ENCODE results near the gene AGPAT4.
A peak's percentile ranks its signal among the peaks of the same experiment; 100 is the strongest.

Gene AGPAT4

DNA sequence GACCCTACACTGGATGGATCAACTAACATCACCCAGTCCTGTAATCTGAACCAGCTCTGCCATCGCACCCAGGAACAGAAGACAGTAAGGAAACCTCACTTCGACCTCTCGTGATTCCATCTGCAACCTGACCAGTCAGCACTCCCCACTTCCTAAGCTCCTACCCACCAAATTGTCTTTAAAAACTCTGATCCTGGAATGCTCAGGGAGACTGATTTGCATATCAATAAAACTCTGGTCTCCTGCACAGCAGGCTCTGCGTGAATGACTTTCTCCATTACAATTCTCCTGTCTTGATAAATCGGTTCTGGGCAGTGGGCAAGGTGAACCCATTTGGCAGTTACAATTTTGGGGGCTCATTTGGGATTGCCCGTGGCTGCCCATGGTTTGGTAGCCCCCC is 18.3 kb upstream of the AGPAT4 start:
- DNase-seq: no peak
- in situ Hi-C loops (cut with MboI; ENCODE audit: low pct_unique_long_range_greater_than_20kb, low sequenced_read_pairs): no loop called here

DNA sequence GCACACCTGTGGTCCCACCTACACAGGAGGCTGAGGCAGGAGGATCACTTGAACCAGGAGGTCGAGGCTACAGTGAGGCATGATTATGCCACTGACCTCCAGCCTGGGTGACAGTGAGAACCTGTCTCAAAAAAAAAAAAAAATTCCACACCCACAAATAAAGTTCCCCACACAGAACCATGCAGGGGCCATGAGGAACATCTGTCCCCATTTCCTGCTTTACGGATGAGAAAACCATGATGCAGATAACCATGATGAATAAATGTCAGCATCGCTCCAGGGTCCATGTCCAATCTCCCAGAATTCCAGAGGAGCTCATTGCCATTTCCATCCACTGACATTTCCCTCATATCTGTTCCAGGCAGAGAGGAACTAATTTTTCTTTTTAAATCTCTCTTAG is 16.9 kb upstream of the AGPAT4 start:
- in situ Hi-C loops (cut with MboI; ENCODE audit: low pct_unique_long_range_greater_than_20kb, low sequenced_read_pairs): no loop called here
- DNase-seq: no peak

DNA sequence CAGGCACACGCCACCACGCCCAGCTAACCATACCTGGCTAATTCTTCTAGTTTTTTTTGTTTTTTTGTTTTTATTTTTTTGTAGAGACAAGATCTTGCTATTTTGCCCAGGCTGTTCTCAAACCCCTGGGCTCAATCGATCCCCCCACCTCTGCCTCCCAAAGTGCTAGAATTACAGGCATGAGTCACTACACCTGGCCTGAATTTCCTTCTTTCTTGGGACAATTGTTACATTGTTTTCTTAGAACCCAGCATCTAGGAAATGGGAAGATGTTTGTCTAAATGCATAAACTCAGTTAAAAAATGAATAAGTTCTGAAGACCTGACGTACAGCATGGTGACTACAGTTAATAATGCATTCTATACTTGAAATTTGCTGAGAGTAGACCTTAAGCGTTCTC is 10.8 kb upstream of the AGPAT4 start:
- in situ Hi-C loops (cut with MboI; ENCODE audit: low pct_unique_long_range_greater_than_20kb, low sequenced_read_pairs): no loop called here
- no peak for DNase-seq

DNA sequence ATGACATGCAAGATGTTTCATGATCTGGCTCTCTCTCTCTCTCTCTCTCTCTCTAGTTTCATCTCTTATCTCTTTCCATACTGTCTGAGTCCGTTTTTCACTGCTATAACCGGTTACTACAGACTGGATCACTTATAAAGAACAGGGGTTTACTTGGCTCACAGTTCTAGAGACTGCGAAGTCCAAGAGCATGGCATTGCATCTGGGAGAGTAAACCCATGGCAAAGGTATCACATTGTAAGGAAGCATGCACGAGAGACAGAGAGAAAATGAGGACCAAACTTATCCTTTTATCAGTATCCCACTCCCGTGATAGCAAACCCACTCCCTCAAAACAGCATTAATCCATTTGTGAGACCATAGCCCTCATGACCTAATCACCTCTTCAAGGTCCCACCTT is 7.2 kb upstream of the AGPAT4 start:
- in situ Hi-C loops (cut with MboI; ENCODE audit: low pct_unique_long_range_greater_than_20kb, low sequenced_read_pairs): no loop called here
- no peak for DNase-seq

DNA sequence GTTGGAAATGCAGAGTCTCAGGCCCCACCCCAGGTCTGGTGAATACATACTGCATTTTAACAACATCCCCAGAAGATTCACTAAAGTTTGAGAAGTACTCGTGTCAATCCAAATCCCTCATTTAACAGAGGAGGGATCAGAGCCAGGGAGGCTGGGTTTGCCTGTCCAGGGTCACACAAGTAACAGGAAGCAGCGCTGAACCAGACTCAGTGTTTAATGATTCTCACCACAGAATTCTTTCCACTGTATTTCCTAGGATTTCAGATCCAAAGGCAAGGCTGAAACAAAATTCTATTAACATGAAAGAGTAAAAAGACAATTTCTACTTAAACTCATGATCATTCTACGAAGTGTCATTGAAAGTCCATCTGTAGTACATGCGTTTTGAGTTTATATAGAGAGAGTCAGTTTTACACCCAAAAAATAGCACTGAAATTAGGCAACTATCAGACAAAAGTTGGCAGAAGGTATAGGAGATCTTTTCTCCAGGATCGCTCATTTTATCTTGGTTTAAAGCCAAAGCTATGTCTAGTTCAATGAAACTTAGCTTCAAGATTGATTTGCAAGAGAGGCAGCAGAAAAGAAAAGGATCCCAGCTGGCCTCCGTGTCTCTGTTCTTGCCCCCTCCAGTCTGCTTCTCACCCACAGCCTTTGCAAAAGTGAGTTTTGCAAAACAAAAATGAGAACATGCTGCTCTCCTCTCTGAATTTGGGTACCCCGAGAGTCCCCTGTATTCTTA is 6.0 kb upstream of the AGPAT4 start:
- DNase-seq: no peak
- in situ Hi-C loops (cut with MboI; ENCODE audit: low pct_unique_long_range_greater_than_20kb, low sequenced_read_pairs): no loop called here

DNA sequence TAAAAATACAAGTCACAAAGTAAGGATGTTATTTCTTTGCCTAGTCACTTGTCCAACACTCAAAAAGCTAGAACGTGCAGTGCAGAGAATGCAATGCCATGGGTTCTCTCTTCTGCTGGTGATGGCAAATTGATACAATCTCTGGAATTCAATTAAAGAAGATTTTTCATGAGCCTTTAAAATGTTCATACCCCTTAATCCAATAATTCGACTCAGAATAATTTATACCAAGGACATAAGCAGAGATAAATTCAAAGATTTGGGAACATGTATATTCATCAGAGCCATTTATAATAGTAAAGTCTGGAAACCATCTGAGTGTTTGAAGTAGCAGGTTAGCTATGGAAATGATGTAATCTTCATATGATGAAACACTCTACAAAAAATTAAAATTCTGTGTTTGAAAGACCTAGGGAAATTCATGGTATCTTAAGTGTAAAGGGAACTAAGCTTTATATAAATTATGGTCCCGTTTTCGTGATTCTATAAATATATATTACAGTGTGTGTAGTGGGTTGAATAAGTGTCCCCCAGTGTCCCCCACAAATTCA is 2.8 kb upstream of the AGPAT4 start:
- no peak for DNase-seq
- in situ Hi-C loops (cut with MboI; ENCODE audit: low pct_unique_long_range_greater_than_20kb, low sequenced_read_pairs): no loop called here

DNA sequence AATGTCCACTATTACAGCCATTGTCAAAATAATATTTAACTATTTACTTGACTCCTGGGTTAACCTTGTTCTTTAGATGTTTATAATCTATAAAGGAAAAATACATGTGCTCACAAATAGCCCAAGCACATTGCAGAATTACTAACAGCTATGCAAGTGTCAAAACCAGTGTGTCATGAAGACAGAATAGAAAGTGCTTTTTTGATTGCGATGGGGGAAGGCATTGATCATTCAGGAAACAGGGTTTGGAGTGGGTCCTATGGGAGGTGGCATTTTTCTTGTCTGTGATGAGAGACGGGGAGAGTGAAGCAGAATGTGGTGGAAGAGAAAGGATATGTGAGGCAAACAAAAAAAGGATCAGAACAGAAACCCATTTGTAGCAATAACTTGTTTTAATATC is 1.0 kb upstream of the AGPAT4 start:
- in situ Hi-C loops (cut with MboI; ENCODE audit: low pct_unique_long_range_greater_than_20kb, low sequenced_read_pairs): no loop called here
- no peak for DNase-seq

DNA sequence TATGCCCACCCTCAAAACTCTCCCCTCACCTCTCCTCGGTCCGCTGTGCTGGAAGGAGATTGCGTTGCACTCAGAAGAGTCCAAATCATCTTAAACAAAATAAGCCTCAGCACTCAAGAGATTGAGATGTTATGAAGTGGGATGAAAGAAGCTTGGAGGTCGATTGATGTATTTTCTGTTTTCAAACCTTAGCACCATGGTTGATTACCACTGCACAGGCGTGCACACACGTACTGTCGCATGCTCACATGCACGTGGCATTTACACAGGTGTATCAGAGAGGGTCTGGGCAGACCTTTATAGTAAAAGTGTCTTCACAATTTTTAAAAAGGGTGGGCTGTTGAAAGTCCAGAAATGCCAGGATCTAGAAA is 612 bp upstream of the AGPAT4 start:
- in situ Hi-C loops (cut with MboI; ENCODE audit: low pct_unique_long_range_greater_than_20kb, low sequenced_read_pairs): no loop called here
- DNase-seq: no peak

DNA sequence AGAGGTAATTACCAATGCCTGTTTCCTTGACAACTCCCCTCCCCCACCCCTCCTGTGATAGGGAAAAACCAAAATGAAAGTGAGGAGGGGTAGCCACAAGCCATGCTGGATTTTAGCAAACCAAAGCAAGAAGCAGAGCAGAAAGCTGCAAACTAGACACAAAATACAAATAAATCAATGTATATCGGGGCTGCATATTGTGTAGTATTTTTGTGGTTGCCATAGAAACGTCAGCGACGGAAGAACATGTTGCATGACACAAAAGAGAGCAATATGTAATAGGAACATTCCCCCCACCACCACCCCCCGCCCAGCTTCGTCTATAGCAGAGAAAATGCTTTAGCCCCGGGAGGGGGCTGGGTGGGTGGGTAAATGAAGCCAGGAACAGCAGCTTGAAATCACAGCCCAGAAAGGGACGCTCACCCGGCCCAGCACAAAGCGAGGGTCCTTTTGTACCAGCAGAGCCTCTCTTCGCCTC is 548 bp downstream of the AGPAT4 start:
- in situ Hi-C loops (cut with MboI; ENCODE audit: low pct_unique_long_range_greater_than_20kb, low sequenced_read_pairs): no loop called here
- DNase-seq: peak; percentile 52

DNA sequence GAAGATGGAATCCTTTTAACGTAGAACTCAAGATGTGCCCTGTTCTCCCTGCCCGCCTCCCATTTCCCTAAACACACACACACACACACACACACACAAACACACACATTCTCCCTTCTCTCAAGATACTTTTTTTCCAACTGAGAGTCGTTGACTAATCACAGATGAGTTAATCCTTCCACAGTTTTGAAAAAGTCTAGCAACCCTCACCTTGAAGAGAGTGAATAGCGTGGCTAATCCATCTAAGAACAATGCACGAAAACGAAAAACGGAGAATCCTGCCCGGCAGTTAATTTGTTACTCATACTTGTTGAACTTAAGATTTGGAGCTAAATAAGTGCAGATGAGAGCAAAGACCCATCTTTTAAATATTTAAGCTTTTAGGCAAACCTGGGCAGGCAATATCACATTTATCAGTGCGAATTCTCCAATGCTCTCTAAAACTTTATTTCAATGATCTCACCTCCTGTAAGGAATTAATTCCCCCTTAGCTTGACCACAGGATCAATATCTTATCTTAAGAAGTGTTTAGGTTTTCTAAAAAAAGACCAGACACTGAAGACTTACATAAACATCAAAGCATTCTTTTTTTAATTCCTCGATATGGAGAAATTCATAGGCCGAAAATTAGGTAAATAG is 1.1 kb downstream of the AGPAT4 start:
- no peak for DNase-seq

DNA sequence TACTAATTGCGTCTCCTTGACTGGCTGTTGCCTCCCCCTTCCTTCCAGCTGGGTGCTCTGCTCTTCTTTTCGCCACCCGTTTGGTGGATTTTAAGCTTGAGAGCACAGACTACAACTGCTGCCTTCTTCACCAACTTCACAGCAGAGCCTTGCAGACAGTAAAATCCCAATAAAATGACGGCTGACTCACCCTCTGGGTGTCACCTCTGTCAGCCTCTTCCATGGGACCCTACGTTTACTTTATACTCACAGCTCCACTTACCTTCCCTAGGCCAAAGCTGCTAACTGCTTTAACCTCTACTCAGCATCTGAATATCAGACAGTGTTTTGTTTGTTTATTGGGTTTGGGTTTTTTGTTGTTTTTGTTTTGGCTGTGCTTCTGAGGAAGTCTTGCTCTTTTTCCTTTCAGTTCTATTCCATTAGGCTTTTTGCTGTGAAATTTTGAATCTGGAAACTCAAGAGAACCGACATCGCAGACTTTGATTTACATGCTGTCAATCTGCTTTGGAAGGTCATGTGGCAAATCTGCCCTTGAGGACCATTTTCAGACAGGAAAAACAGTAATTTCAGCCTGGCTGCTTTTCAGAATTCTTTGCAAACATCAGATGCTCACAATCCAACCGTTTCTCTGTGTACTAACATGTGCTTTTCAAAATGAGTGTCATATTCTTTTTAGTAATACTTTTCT is 2.4 kb downstream of the AGPAT4 start:
- in situ Hi-C loops (cut with MboI; ENCODE audit: low pct_unique_long_range_greater_than_20kb, low sequenced_read_pairs): no loop called here
- DNase-seq: no peak

More for the DNA sequence above, 1.1 kb downstream of the AGPAT4 start:
- in situ Hi-C loops (cut with MboI; ENCODE audit: low pct_unique_long_range_greater_than_20kb, low sequenced_read_pairs): no loop called here

DNA sequence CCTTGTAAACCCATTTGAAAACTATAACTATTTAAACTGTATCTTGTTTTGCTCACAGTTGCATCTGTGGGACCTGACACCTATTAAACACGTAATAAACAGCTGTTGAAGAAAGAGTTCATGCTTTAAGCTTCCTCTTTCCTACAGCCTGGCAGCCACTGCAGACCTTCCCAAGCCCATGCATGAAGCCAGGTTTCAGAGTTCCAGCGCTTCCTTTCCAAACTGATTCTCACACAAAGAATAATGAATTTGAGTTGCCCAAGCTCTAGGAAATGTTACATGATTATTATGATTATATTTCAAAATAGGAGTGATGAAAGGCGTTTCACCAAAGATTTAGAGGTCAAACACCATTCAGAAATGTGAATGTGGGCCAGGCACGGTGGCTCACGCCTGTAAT is 3.7 kb downstream of the AGPAT4 start:
- DNase-seq: peak; percentile 17
- in situ Hi-C loops (cut with MboI; ENCODE audit: low pct_unique_long_range_greater_than_20kb, low sequenced_read_pairs): no loop called here

DNA sequence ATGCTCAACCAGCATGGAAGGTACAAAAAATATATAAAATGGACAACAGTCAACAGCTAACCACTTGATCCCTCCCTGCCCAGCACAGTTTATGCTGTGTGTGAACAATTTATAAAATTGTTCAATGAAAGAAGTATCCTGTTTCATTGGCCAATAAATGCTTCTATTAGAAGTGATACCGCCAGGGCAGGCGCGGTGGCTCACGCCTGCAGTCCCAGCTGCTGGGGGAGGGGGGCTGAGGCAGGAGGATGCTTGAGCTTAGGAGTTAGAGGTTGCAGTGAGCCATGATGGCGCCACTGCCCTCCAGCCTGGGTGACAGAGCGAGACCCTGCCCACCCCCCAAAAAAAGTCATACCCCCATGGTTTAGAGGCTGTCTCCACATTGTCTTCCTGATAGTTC is 4.6 kb downstream of the AGPAT4 start:
- no peak for DNase-seq
- in situ Hi-C loops (cut with MboI; ENCODE audit: low pct_unique_long_range_greater_than_20kb, low sequenced_read_pairs): no loop called here

DNA sequence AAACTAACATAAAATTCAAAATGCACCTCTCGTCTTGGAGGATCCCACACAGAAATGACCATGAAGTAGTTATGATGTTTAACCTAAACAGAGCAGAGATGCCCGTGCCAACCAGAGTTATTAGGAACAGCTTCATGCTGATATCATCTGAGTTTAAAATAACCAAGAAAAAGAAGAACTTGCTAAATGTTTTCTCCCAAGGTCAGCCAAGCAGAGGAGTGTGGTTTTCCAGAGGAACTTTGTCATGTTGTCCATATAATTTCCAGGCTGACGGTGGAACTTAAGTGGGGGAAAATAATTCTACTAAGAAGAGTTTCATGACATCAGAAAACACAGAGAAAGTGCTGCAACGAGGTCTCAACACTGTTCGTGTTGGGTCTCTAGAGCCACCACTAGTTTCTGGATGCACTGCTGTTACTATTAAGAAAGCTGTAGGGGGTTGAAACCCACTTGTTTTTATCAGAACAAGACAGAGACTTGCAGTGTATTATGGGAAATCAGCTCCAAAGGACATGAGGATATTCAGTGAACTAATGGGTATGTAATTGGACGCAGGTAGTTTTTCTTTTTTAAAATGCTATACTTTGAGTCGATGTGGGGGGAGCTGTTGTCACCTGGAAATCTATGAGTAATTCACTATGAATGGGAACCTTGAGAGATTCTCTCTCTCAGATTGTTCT is 5.2 kb downstream of the AGPAT4 start:
- in situ Hi-C loops (cut with MboI; ENCODE audit: low pct_unique_long_range_greater_than_20kb, low sequenced_read_pairs): no loop called here
- DNase-seq: peak; percentile 45

DNA sequence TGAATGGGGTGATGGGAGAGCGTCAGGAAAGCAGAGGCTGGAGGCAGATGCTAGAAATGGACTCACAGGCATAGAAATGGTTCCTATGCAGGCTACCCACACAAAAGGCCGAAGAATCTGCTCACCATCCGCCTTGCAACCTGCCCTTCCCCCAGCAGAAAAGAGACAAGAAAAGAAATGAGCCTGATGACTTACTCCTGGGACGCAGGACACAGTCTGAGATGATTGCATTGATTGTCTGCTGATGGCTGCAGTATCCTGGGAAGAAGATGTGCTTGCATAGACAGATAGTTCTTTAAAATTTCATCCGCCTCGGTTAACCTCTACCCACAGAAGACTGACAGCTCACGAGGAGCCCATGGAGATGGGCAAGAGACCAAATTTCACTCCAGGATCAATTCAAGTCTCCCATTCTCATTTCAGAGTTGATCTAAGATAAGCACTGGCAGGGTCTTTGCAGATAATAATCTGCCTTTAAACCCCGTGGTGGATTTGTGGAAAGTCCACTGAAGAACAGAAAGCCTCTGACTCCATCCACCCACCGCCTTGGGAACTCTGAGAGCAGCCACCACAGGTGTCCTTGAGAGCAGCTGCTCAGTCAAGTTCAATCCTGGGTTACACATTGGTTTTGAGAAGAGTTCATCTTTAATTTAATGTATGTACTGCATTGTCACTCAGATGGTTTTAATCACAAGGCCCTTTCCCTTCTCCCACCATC is 7.2 kb downstream of the AGPAT4 start:
- in situ Hi-C loops (cut with MboI; ENCODE audit: low pct_unique_long_range_greater_than_20kb, low sequenced_read_pairs): no loop called here
- DNase-seq: no peak

DNA sequence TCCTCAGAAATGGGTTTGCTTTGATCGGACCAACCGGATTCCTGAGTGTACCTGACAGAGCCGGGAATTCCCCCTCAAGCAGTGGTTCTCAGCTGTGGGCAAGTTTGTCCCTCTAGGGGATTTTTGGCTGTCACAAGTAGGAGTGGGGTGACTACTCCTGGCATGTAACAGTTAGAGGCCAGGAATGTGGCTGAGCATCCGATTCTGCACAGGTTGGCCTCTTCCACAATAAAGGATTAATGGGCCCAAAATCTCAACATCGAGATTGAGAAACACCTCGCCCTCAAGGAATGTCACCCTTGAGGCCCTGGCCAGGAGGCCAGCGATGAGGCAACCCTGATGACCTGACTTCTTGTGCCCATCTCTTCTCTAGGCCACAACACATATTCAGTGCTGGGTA is 7.9 kb downstream of the AGPAT4 start:
- in situ Hi-C loops (cut with MboI; ENCODE audit: low pct_unique_long_range_greater_than_20kb, low sequenced_read_pairs): no loop called here

DNA sequence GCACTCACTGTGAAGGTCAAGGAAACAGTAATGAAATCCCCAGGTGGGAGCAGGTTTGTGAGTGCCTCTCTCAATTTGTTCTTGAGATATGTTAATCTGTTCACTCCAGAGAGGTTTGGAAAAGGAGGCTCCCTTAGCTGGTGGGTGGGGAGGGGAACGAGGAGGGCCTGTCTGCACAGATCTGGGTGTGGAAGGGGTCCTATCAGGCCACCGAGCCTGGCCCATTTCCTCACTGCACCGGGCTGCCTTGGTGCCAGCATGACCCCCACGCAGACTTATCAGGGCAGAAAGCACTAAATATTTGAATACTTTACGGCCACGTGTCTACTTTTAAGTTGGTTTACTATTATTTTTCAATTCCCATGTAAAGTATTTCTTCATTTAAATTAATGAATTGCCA is 8.3 kb downstream of the AGPAT4 start:
- in situ Hi-C loops (cut with MboI; ENCODE audit: low pct_unique_long_range_greater_than_20kb, low sequenced_read_pairs): no loop called here
- DNase-seq: no peak

More for the DNA sequence above, 7.9 kb downstream of the AGPAT4 start:
- DNase-seq: no peak

DNA sequence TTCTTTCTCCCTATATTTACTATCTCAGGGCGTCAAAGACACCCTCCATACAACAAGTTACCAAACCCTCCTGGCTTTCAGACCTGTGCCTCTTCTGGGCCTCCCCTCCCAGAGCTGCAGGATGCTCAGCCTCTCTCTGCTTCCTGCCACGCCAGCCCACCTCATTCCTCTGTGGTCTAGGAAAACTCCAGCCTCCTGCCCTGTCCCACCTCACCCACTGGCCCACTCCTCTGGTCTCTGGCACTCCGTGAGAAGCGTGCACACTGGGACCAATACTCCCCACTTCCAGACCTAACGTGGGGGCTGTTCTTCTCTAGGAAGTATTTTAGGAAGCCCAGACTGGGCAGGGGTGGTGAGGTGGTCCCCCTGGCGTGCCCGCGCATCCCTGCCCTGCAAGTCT is 9.7 kb downstream of the AGPAT4 start:
- in situ Hi-C loops (cut with MboI; ENCODE audit: low pct_unique_long_range_greater_than_20kb, low sequenced_read_pairs): no loop called here
- no peak for DNase-seq

DNA sequence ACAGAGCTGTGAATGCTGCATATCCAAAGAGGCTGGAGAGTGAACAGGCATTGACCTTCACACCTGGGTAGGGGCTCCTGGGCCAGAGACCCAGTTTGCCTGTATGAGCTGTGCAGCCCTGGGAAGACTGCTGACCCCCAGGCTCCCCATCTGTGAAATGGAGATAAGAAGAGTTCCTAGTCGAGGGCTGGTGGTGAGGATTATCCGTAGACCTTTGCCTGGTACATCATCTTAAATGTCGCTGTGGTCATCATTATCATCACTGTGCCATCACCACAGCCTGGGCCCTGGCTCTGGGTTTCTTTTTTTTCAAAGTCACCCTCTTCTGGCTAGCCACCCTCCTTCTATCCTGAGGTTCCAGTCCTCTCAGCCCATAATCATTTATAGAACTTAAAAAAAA is 12.0 kb downstream of the AGPAT4 start:
- in situ Hi-C loops (cut with MboI; ENCODE audit: low pct_unique_long_range_greater_than_20kb, low sequenced_read_pairs): no loop called here
- no peak for DNase-seq

All from KBM-7 (cell line).